Liver (tissue), 8 donors: Measurements from ENCODE around the gene SORL1-AS1.

ENCODE experiments used
- DNase-seq: peaks from one replicate; pipeline ENCODE4 v3.0.0-alpha.2; 2017; ENCODE audit warnings: low spot score
- H3K27ac ChIP-seq, 2 donors: one replicate each; pipeline ENCODE4 v1.7.0; 2013; ENCODE audit warnings: inconsistent platforms in 2 of 2, low read length in 2 of 2, control low read depth in 1 of 2, low read depth in 1 of 2, mild to moderate bottlenecking in 1 of 2
- H3K27me3 ChIP-seq, 4 donors: one replicate each; pipeline versions ENCODE4 v1.6.1 to v1.7.0; 2013; ENCODE audit warnings: low read length in 3 of 4, inconsistent platforms in 1 of 4, mild to moderate bottlenecking in 1 of 4, moderate library complexity in 1 of 4; ENCODE audit not compliant: control insufficient read depth in 4 of 4, insufficient read depth in 4 of 4
- H3K36me3 ChIP-seq, 4 donors: one replicate each; pipeline versions ENCODE4 v1.6.1 to v1.7.0; 2013; ENCODE audit warnings: low read length in 3 of 4, mild to moderate bottlenecking in 3 of 4, low read depth in 1 of 4, moderate library complexity in 1 of 4; ENCODE audit not compliant: control insufficient read depth in 4 of 4, insufficient read depth in 3 of 4
- H3K4me1 ChIP-seq, 4 donors: one replicate each; pipeline versions ENCODE4 v1.6.1 to v1.7.0; 2013; ENCODE audit warnings: low read length in 3 of 4, mild to moderate bottlenecking in 3 of 4, moderate library complexity in 1 of 4; ENCODE audit not compliant: control insufficient read depth in 4 of 4, insufficient read depth in 4 of 4
- H3K4me3 ChIP-seq, 3 donors: one replicate each; pipeline versions ENCODE4 v1.6.1 to v1.7.0; 2013; ENCODE audit warnings: low read length in 3 of 3, control low read depth in 1 of 3, low read depth in 1 of 3, mild to moderate bottlenecking in 1 of 3
- H3K9ac ChIP-seq, 2 donors: one replicate each; pipeline ENCODE4 v1.7.0; 2013; ENCODE audit warnings: low read length in 2 of 2, mild to moderate bottlenecking in 2 of 2, moderate library complexity in 2 of 2, control low read depth in 1 of 2, low read depth in 1 of 2
- H3K9me3 ChIP-seq, 4 donors: one replicate each; pipeline versions ENCODE4 v1.6.1 to v1.7.0; 2013; ENCODE audit warnings: low read length in 3 of 4; ENCODE audit not compliant: control insufficient read depth in 4 of 4
- ATF3 ChIP-seq: IDR thresholded peaks from 2 replicates; pipeline ENCODE4 v1.6.1; 2016; ENCODE audit warnings: antibody characterized with exemption
- CTCF ChIP-seq: fragments of 150-350 bp; IDR thresholded peaks from 2 replicates; pipeline ENCODE4 v1.5.1; 2017; ENCODE audit warnings: improper control_type of control experiment, low read depth, low read length; ENCODE audit not compliant: missing input control
- EGR1 ChIP-seq, 2 donors: IDR thresholded peaks; 2 replicates each; pipeline ENCODE4 v1.6.1; 2016 to 2018; ENCODE audit warnings: antibody characterized with exemption in 2 of 2, low read depth in 2 of 2
- FOXA1 ChIP-seq: IDR thresholded peaks from 2 replicates; pipeline ENCODE4 v1.6.1; 2016; ENCODE audit warnings: antibody characterized with exemption
- FOXA2 ChIP-seq: IDR thresholded peaks from 2 replicates; pipeline ENCODE4 v1.6.1; 2016; ENCODE audit warnings: antibody characterized with exemption
- GABPA ChIP-seq, 2 donors: IDR thresholded peaks in 1 of 2; conservative IDR thresholded peaks in 1 of 2; 2 replicates each; pipeline ENCODE4 v1.6.1; 2016; ENCODE audit warnings: antibody characterized with exemption in 2 of 2, mild to moderate bottlenecking in 1 of 2, moderate library complexity in 1 of 2
- HNF4A ChIP-seq, 2 donors: conservative IDR thresholded peaks; 2 replicates each; pipeline ENCODE4 v1.6.1; 2016; ENCODE audit warnings: antibody characterized with exemption in 2 of 2, mild to moderate bottlenecking in 2 of 2
- HNF4G ChIP-seq: IDR thresholded peaks from 2 replicates; pipeline ENCODE4 v1.6.1; 2016; ENCODE audit warnings: antibody characterized with exemption
- NR2F2 ChIP-seq: IDR thresholded peaks from 2 replicates; pipeline ENCODE4 v1.6.1; 2016; ENCODE audit warnings: antibody characterized with exemption
- RAD21 ChIP-seq, 2 donors: IDR thresholded peaks; 2 replicates each; pipeline ENCODE4 v1.6.1; 2016; ENCODE audit warnings: antibody characterized with exemption in 2 of 2, mild to moderate bottlenecking in 2 of 2
- SP1 ChIP-seq: IDR thresholded peaks from 2 replicates; pipeline ENCODE4 v1.6.1; 2018; ENCODE audit warnings: antibody characterized with exemption, mild to moderate bottlenecking
- YY1 ChIP-seq: IDR thresholded peaks from 2 replicates; pipeline ENCODE4 v1.6.1; 2016; ENCODE audit warnings: antibody characterized with exemption, mild to moderate bottlenecking
- ZBTB33 ChIP-seq: IDR thresholded peaks from 2 replicates; pipeline ENCODE4 v1.6.1; 2016; ENCODE audit warnings: antibody characterized with exemption
- WGBS: extraction: QIAGEN DNeasy Blood & Tissue Kit; methylation state at CpG from one replicate; pipeline ENCODE4 v1.1.7; 2013; 5-methylcytosine and 5-hydroxymethylcytosine counted together
- donor health status: healthy.
- donor health status: healthy.
- donor health status: healthy.
- donor health status: healthy.
- donor health status: healthy.

Gene SORL1-AS1

GRCh38 chr11:121449123-121449522 is 3.6 kb downstream of the SORL1-AS1 start:
- TF ChIP-seq FOXA1 (no peak), GABPA (IDR thresholded peaks at IDR 0.05 in 1 of 2, conservative IDR thresholded peaks at IDR 0.05 in 1 of 2) (no peak), NR2F2 (no peak), HNF4G (no peak), EGR1 (IDR thresholded peaks at IDR 0.05; ENCODE audit: low read depth in 2 of 2) (no peak), RAD21 (IDR thresholded peaks at IDR 0.05) (no peak), HNF4A (conservative IDR thresholded peaks at IDR 0.05) (no peak), YY1 (no peak)
- Histone ChIP-seq H3K36me3 (no peaks in the 10 kb centered on the region), H3K9me3 (no peaks in the 10 kb centered on the region), H3K9ac (no peak overlapping the region), H3K4me1 (peaks cover 3 to 30% (median 20%) of the 10 kb centered on the region in 4 donors), H3K27me3 (no peaks in the 10 kb centered on the region), H3K27ac (peak overlapping the region; percentile 19 to 70), H3K4me3 (no peak overlapping the region)
- 88% methylated on average over 4 of the region's 4 CpGs for WGBS
- DNase-seq = no peak

DNA sequence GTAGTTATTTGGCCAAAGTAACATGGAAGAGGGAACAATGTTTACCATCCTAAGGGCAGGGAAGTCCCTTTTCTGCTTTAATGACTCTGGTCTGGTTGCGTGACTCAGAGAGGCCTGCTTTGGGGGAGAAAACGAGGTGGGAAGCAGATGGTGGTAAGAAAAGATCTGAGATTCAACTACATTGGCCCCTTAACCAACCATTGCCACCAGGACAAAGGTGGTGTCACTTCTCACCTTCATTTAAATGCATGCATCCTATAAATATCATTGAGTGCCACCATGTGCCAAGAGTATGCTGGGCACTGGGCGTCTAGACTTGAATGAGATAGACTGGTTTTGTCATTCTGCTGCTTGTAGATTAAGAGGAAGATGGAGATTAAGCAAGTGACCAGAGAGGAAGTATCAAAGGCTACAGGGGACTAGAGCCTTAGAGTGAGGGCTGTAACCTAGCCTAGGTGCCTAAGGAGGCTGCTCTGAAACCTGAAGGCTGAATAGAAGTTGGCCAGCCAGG is 4.3 kb downstream of the SORL1-AS1 start:
- H3K4me1 ChIP-seq = peaks cover 3 to 30% (median 16%) of the 10 kb centered on the region in 4 donors
- H3K4me3 ChIP-seq = no peak overlapping the region
- H3K9ac ChIP-seq = peak overlapping the region in 1 of 2 donors; percentile 32
- H3K27me3 ChIP-seq = no peaks in the 10 kb centered on the region
- DNase-seq = no peak
- H3K36me3 ChIP-seq = no peaks in the 10 kb centered on the region
- peak overlapping the region; percentile 19 to 70 for H3K27ac ChIP-seq
- 50% methylated on average over 3 of the region's 3 CpGs for WGBS
- TF ChIP-seq YY1 = peak; percentile 19
- no peak for TF ChIP-seq HNF4A (conservative IDR thresholded peaks at IDR 0.05)
- no peak for TF ChIP-seq GABPA (IDR thresholded peaks at IDR 0.05 in 1 of 2, conservative IDR thresholded peaks at IDR 0.05 in 1 of 2)
- no peak for TF ChIP-seq SP1
- no peak for TF ChIP-seq FOXA1
- H3K9me3 ChIP-seq = no peaks in the 10 kb centered on the region

DNA sequence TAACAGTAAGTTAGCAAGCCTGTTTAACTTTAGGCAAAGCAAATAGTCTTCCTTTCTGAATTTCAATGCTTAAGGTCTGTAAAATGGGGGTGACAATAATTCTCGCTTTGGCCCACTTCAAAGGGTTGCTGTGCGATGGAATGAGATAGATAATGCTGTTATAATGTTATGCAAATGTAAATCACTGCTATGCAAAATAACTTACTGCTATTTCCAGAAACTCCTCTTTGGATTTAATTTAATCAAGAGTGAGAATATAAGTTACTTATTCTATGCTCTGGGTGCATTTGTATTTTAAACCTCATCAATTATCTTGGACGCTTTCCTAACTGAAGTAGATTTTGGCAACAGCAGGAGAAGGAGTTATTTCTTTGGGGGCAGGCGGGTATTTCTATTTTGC is 4.8 kb downstream of the SORL1-AS1 start:
- no peak overlapping the region for H3K4me3 ChIP-seq
- H3K36me3 ChIP-seq = no peaks in the 10 kb centered on the region
- peak overlapping the region in 1 of 2 donors; percentile 33 for H3K9ac ChIP-seq
- DNase-seq = no peak
- TF ChIP-seq ATF3 = no peak
- TF ChIP-seq HNF4A (conservative IDR thresholded peaks at IDR 0.05) = peak in 1 of 2 donors; percentile 15
- H3K4me1 ChIP-seq = peaks cover 3 to 30% (median 16%) of the 10 kb centered on the region in 4 donors
- H3K9me3 ChIP-seq = no peaks in the 10 kb centered on the region
- no peaks in the 10 kb centered on the region for H3K27me3 ChIP-seq
- 69% methylated on average over 4 of the region's 4 CpGs for WGBS
- peak overlapping the region in 1 of 2 donors; percentile 70 for H3K27ac ChIP-seq

GRCh38 chr11:121446752-121447156 is 6.0 kb downstream of the SORL1-AS1 start:
- Histone ChIP-seq H3K27me3 (no peaks in the 10 kb centered on the region), H3K9me3 (no peaks in the 10 kb centered on the region), H3K27ac (no peak overlapping the region), H3K4me3 (no peak overlapping the region), H3K4me1 (peaks cover 3 to 29% (median 16%) of the 10 kb centered on the region in 4 donors), H3K9ac (no peak overlapping the region), H3K36me3 (no peaks in the 10 kb centered on the region)
- WGBS = 71% methylated on average over 4 of the region's 4 CpGs
- DNase-seq = no peak
- TF ChIP-seq FOXA2 = no peak
- no peak for TF ChIP-seq ZBTB33
- no peak for TF ChIP-seq YY1
- peak; percentile 17 for TF ChIP-seq CTCF
- TF ChIP-seq RAD21 (IDR thresholded peaks at IDR 0.05) = peak; percentile 64 to 72
- no peak for TF ChIP-seq ATF3
